Kidney capillary endothelial cell (primary cell): Measurements from ENCODE around the gene SPTBN5.

ENCODE experiments used
- DNase-seq: peaks from one replicate; pipeline ENCODE4 v3.0.0-alpha.2; 2018; ENCODE audit warnings: low spot score

SPTBN5 gene

GRCh38 chr15:41823502-41823901, 70.4 kb downstream of the SPTBN5 start:
- DNase-seq: no peak

DNA sequence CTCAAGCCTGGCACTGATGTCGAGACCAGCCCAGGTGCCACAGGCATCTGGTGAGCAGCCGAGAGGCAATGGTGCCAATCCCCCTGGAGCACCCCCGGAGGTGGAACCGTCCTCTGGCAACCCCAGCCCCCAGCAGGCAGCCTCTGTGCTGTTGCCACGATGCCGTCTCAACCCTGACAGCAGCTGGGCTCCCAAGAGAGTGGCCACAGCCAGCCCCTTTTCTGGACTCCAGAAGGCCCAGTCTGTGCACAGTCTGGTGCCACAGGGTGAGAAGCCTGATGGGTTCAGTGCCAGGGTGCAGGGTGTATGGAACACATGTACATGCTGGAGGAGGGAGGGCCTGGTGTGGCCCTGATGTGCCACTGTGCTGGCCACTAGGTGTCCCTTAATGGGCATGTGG, 70.9 kb downstream of the SPTBN5 start:
- no peak for DNase-seq

DNA sequence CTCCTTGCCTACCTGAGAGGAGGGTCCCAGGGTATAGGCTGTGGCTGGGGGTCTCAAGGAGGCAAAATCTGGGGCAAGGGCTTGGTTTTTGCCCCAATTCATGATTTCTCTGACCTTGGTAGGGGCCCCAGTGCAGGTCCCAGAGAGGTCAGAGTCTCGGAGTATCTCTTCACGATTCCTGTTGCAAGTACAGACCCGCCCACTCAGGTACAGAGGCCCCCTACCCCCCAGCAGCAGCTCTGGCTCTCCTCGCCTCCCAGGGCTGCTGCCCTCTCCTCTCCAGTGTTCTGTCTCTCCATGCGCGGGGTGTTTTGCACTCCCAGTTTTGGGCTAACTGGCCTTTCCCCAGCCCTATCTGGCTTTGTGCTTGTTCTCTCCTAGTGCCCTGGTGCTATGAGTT, 71.4 kb downstream of the SPTBN5 start:
- DNase-seq: no peak

GRCh38 chr15:41821831-41822230, 72.0 kb downstream of the SPTBN5 start:
- no peak for DNase-seq

GRCh38 chr15:41820791-41821423, 72.9 kb downstream of the SPTBN5 start:
- no peak for DNase-seq

DNA sequence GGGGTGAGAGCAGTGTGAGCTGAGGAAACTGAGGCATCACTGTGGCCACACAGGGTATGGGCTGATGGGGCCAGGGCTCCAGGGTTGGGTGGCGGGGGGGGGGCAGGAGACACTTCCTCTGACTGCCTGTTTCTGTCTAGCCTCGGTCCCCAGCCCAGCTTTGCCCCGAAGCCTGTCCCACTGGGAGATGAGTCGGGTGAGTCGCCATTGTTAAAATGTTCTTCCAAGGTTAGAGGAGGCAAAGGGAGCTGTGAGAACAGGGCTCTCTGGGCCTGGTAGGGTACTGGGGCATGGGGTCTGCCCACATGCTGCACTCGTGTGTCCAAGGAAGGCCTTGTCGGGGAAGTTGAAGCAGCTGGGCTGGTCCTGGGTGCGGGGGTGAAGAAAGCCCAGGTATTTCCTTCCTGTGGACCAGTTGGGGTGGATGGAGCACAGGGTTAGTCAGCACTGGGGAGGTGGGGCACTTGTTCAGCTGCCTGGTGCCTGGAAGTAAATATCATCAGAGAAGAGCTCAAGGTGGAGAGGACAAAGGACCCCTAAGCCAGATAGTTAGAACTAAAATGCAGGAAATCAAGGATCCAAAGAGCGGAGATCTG, 74.3 kb downstream of the SPTBN5 start:
- DNase-seq: no peak

DNA sequence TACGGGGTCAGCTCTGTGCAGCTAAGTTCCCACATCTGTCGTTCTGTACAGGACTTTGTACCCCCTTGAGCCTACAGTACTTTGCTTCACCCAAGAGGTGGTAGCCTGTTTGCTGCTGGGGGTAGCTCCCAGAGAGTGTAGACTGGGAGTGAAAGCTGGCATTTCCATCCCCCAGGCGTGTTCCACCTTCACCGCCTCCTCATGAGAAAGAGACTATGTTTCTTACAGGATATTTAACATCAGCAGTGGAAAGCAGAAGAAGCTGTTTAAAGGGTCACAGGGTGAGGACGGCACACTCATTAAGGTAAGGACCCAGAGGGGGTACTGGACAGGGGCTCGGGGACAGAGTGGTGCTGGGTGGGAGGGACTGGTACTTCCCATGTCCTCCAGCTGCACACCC, 76.1 kb downstream of the SPTBN5 start:
- no peak for DNase-seq

- no peak for DNase-seq
These were observed 76.5 kb downstream of the SPTBN5 start for GRCh38 chr15:41817327-41817726.

DNA sequence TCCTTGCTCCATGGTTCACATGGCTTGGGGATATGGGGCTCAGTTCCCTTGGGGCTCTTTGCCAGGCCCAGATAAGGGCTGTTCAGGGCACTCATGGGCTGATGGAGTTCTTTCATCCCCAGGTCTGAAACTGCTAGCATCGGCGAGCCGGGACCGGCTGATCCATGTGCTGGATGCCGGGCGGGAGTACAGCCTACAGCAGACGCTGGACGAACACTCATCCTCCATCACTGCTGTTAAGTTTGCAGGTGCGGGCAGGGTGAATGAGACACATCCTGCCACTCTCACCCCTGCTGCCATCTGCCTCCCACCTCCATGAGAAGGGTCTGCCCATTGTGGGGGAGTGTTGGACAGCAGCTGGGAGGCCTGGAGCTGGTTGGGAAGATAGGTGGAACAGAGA, 77.1 kb downstream of the SPTBN5 start:
- no peak for DNase-seq

DNA sequence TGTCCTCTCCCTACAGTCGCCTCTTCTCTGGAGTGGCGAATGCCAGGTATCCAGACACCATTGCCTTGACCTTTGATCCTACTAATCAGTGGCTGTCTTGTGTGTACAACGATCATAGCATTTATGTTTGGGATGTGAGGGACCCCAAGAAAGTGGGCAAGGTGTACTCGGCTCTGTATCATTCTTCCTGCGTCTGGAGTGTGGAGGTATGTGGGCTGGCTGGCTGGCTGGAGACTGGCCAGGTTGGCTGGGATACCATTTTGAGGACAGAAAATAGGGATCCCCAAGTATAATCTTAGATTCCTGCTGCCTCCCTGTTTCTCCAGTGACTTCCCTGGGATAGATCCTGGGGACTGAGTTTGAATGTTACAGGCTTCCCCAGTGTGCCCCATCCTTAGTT, 79.3 kb downstream of the SPTBN5 start:
- DNase-seq: no peak

GRCh38 chr15:41813426-41813825, 80.4 kb downstream of the SPTBN5 start:
- DNase-seq: no peak

DNA sequence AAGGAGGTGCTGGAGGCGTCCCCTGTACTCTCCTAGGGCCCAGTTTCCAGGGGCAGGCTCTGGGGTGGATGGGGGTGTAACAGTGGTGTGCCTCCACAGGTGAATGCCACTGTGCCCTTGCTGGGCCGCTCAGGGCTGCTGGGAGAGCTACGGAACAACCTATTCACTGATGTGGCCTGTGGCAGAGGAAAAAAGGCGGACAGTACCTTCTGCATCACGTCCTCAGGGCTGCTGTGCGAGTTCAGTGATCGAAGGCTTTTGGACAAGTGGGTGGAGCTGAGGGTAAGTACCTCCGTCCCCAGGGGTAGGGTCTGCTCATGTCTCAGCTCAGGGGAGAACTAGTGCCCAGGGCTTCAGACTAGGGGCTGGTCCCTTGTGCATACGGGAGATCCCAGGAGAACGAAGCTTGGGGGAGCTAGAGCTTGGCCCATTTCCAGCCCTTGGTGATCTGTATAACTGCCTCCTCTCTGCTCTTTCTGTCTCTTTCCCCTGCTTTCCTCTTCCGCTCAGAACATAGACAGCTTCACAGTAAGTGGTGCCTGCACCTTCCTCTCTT, 81.0 kb downstream of the SPTBN5 start:
- DNase-seq: no peak

GRCh38 chr15:41811432-41812195, 82.2 kb downstream of the SPTBN5 start:
- peak; percentile 88 for DNase-seq

GRCh38 chr15:41810651-41811431, 83.0 kb downstream of the SPTBN5 start:
- no peak for DNase-seq

- DNase-seq: no peak
These were observed 84.2 kb downstream of the SPTBN5 start for GRCh38 chr15:41809526-41810220.

- no peak for DNase-seq
These were observed 84.7 kb downstream of the SPTBN5 start for GRCh38 chr15:41809121-41809520.

GRCh38 chr15:41806291-41807181, 87.3 kb downstream of the SPTBN5 start:
- DNase-seq: no peak

- DNase-seq: no peak
These were observed 88.1 kb downstream of the SPTBN5 start for GRCh38 chr15:41805711-41806110.

- no peak for DNase-seq
These were observed 88.8 kb downstream of the SPTBN5 start for GRCh38 chr15:41804916-41805666.

GRCh38 chr15:41804361-41804760, 89.5 kb downstream of the SPTBN5 start:
- DNase-seq: no peak
